Gastrocnemius medialis (tissue), 4 donors: Measurements from ENCODE around the gene TMEM17. TPM values are rescaled to one million over a fixed set of nuclear protein-coding genes. Genes with fewer than 3 reads are reported as not detected.

Experiments
- ATAC-seq, 2 donors: fragments of 150-250 bp; one replicate each; pipeline ENCODE4 v1.9.1; 2016
- DNase-seq, 2 donors: peaks; one replicate each; pipeline ENCODE4 v3.0.0-alpha.2; 2019
- H3K27ac ChIP-seq, 4 donors: fragments of 200-600 bp; sonication (generic); 1 replicate in 1 of 4; 2 replicates in 3 of 4; pipeline ENCODE4 v1.5.1; 2016 to 2018; ENCODE audit warnings: mild to moderate bottlenecking in 2 of 4, moderate library complexity in 1 of 4
- H3K27me3 ChIP-seq, 3 donors: fragments of 200-600 bp; sonication (generic) in 2 of 3; 1 replicate in 1 of 3; 2 replicates in 2 of 3; pipeline versions ENCODE4 v1.5.1 to v1.6.0; 2016 to 2019; ENCODE audit warnings: mild to moderate bottlenecking in 1 of 3, moderate library complexity in 1 of 3
- H3K36me3 ChIP-seq, 2 donors: fragments of 200-600 bp; sonication (generic) in 1 of 2; one replicate each; pipeline ENCODE4 v1.5.1; 2017 to 2018
- H3K4me1 ChIP-seq, 2 donors: fragments of 200-600 bp; sonication (generic) in 1 of 2; one replicate each; pipeline ENCODE4 v1.5.1; 2016 to 2017; ENCODE audit warnings: mild to moderate bottlenecking in 2 of 2
- H3K4me3 ChIP-seq, 4 donors: fragments of 200-600 bp; sonication (generic) in 3 of 4; 1 replicate in 1 of 4; 2 replicates in 3 of 4; pipeline ENCODE4 v1.5.1; 2016 to 2019; ENCODE audit warnings: mild to moderate bottlenecking in 2 of 4
- H3K9me3 ChIP-seq, 3 donors: fragments of 200-600 bp; sonication (generic) in 2 of 3; 1 replicate in 1 of 3; 2 replicates in 2 of 3; pipeline ENCODE4 v1.5.1; 2016 to 2019
- POLR2A ChIP-seq, 2 donors: fragments of 450-650 bp; IDR thresholded peaks; one replicate each; pipeline ENCODE4 v1.6.1; 2017; ENCODE audit warnings: antibody characterized with exemption in 2 of 2, mild to moderate bottlenecking in 2 of 2, moderate library complexity in 2 of 2
- in situ Hi-C, 4 donors: fragments of 200-750 bp; cut with MboI; loops; one replicate each; pipeline versions ENCODE4 v1.15.0 to v1.8.0; 2017; ENCODE audit warnings: low sequenced_read_pairs in 4 of 4
- intact Hi-C: fragments of 100-400 bp; cut with DNase I; formaldehyde crosslinking; loops from one replicate; pipeline ENCODE4 v1.15.1; 2023; ENCODE audit warnings: low total_unique reads
- total RNA-seq, 4 donors: library from RNA; depleted of rRNA; stranded (reverse); fragments of >200 nt; gene quantifications; one replicate each; pipeline versions ENCODE4 v1.1.0 to v1.2.3, GENCODE V29; 2016
- TF ChIP-seq, protein P1 (sequence below), 5 experiments: fragments of 450-650 bp in 3 of 5; fragments of 200-600 bp in 2 of 5; sonication (generic) in 2 of 5; IDR thresholded peaks in 4 of 5; conservative IDR thresholded peaks in 1 of 5; 1 replicate in 4 of 5; 2 replicates in 1 of 5; pipeline ENCODE4 v1.5.1; 2016 to 2019; ENCODE audit warnings: antibody characterized with exemption in 5 of 5, mild to moderate bottlenecking in 3 of 5, moderate library complexity in 3 of 5

TMEM17 gene
- total RNA-seq, 4 donors from 2014 or later = 0.15 to 1.8 (median 0.51) TPM

- Histone ChIP-seq H3K4me1 (peaks cover 0 to 7% of the 10 kb centered on the region in 2 donors), H3K9me3 (no peaks in the 10 kb centered on the region), H3K27me3 (no peaks in the 10 kb centered on the region), H3K27ac (no peak overlapping the region), H3K36me3 (no peaks in the 10 kb centered on the region), H3K4me3 (no peak overlapping the region)
- intact Hi-C loops = no loop called here
- TF ChIP-seq, protein P1, sequence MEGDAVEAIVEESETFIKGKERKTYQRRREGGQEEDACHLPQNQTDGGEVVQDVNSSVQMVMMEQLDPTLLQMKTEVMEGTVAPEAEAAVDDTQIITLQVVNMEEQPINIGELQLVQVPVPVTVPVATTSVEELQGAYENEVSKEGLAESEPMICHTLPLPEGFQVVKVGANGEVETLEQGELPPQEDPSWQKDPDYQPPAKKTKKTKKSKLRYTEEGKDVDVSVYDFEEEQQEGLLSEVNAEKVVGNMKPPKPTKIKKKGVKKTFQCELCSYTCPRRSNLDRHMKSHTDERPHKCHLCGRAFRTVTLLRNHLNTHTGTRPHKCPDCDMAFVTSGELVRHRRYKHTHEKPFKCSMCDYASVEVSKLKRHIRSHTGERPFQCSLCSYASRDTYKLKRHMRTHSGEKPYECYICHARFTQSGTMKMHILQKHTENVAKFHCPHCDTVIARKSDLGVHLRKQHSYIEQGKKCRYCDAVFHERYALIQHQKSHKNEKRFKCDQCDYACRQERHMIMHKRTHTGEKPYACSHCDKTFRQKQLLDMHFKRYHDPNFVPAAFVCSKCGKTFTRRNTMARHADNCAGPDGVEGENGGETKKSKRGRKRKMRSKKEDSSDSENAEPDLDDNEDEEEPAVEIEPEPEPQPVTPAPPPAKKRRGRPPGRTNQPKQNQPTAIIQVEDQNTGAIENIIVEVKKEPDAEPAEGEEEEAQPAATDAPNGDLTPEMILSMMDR (IDR thresholded peaks at IDR 0.05 in 4 of 5, conservative IDR thresholded peaks at IDR 0.05 in 1 of 5) = no peak
- TF ChIP-seq POLR2A (IDR thresholded peaks at IDR 0.05) = no peak
- in situ Hi-C loops = no loop called here
- no peak for ATAC-seq
- DNase-seq = no peak
These were observed 36.9 kb downstream of the TMEM17 start for GRCh38 chr2:62469114-62469513.

GRCh38 chr2:62467475-62468321 lies 38.3 kb downstream of the TMEM17 start:
- Histone ChIP-seq H3K9me3 (no peaks in the 10 kb centered on the region), H3K4me1 (peaks cover 0 to 7% of the 10 kb centered on the region in 2 donors), H3K27me3 (no peaks in the 10 kb centered on the region), H3K27ac (peak overlapping the region; percentile 7 to 47 (median 37)), H3K36me3 (no peaks in the 10 kb centered on the region), H3K4me3 (no peak overlapping the region)
- peak in 1 of 2 donors; percentile 29 for DNase-seq
- ATAC-seq = peak; percentile 56 to 63
- intact Hi-C loops (no loop called here), in situ Hi-C loops (no loop called here)
- TF ChIP-seq, protein P1 (IDR thresholded peaks at IDR 0.05 in 4 of 5, conservative IDR thresholded peaks at IDR 0.05 in 1 of 5) = no peak
- TF ChIP-seq POLR2A (IDR thresholded peaks at IDR 0.05) = no peak

GRCh38 chr2:62467100-62467474 lies 38.9 kb downstream of the TMEM17 start:
- no peaks in the 10 kb centered on the region for H3K36me3 ChIP-seq
- H3K4me3 ChIP-seq = no peak overlapping the region
- intact Hi-C loops (no loop called here), in situ Hi-C loops (no loop called here)
- H3K27me3 ChIP-seq = no peaks in the 10 kb centered on the region
- TF ChIP-seq POLR2A (IDR thresholded peaks at IDR 0.05) = no peak
- TF ChIP-seq, protein P1 (IDR thresholded peaks at IDR 0.05 in 4 of 5, conservative IDR thresholded peaks at IDR 0.05 in 1 of 5) = no peak
- H3K27ac ChIP-seq = peak overlapping the region; percentile 7 to 47 (median 37)
- ATAC-seq (no peak), DNase-seq (no peak)
- H3K9me3 ChIP-seq = no peaks in the 10 kb centered on the region
- H3K4me1 ChIP-seq = peaks cover 0 to 7% of the 10 kb centered on the region in 2 donors

- Histone ChIP-seq H3K27me3 (no peaks in the 10 kb centered on the region), H3K27ac (no peak overlapping the region), H3K4me3 (no peak overlapping the region), H3K4me1 (peaks cover 0 to 7% of the 10 kb centered on the region in 2 donors), H3K9me3 (no peaks in the 10 kb centered on the region), H3K36me3 (no peaks in the 10 kb centered on the region)
- DNase-seq (no peak), ATAC-seq (no peak)
- TF ChIP-seq, protein P1 (IDR thresholded peaks at IDR 0.05 in 4 of 5, conservative IDR thresholded peaks at IDR 0.05 in 1 of 5) = no peak
- no peak for TF ChIP-seq POLR2A (IDR thresholded peaks at IDR 0.05)
- in situ Hi-C loops (no loop called here), intact Hi-C loops (no loop called here)
These were observed 39.5 kb downstream of the TMEM17 start for GRCh38 chr2:62466503-62466854.
